Stomach (tissue), 9 donors: Measurements from ENCODE around the gene RD3L. TPM values are rescaled to one million over a fixed set of nuclear protein-coding genes. Genes with fewer than 3 reads are reported as not detected.

Experiments
- DNase-seq, 2 donors: peaks; one replicate each; pipeline versions ENCODE4 v3.0.0 to v3.0.0-alpha.2; 2013 to 2019
- H3K27ac ChIP-seq, 5 donors: fragments of 200-600 bp in 4 of 5; sonication (generic) in 4 of 5; one replicate each; pipeline ENCODE4 v1.5.1; 2013 to 2019; ENCODE audit warnings: mild to moderate bottlenecking in 1 of 5, moderate library complexity in 1 of 5
- H3K27me3 ChIP-seq, 3 donors: fragments of 200-600 bp; sonication (generic); one replicate each; pipeline ENCODE4 v1.5.1; 2017 to 2019; ENCODE audit warnings: mixed run types in 1 of 3
- H3K36me3 ChIP-seq, 4 donors: fragments of 200-600 bp; sonication (generic); 1 replicate in 3 of 4; 2 replicates in 1 of 4; pipeline ENCODE4 v1.5.1; 2016 to 2019
- H3K4me1 ChIP-seq, 4 donors: fragments of 200-600 bp; sonication (generic); one replicate each; pipeline ENCODE4 v1.5.1; 2016 to 2019
- H3K4me3 ChIP-seq, 4 donors: fragments of 200-600 bp; sonication (generic) in 3 of 4; one replicate each; pipeline ENCODE4 v1.5.1; 2016 to 2019; ENCODE audit warnings: mild to moderate bottlenecking in 1 of 4
- H3K9me3 ChIP-seq, 4 donors: fragments of 200-600 bp; sonication (generic); one replicate each; pipeline ENCODE4 v1.5.1; 2016 to 2019
- EP300 ChIP-seq: sonication (generic); formaldehyde crosslinking; IDR thresholded peaks from one replicate; pipeline ENCODE4 v1.6.1; 2017; ENCODE audit warnings: antibody characterized with exemption
- POLR2A ChIP-seq, 4 donors: fragments of 450-650 bp; IDR thresholded peaks; one replicate each; pipeline ENCODE4 v1.6.1; 2016; ENCODE audit warnings: antibody characterized with exemption in 4 of 4, control low read depth in 2 of 4, mild to moderate bottlenecking in 1 of 4, moderate library complexity in 1 of 4
- POLR2AphosphoS5 ChIP-seq, 3 donors: sonication (generic); formaldehyde crosslinking; IDR thresholded peaks; one replicate each; pipeline ENCODE4 v1.6.1; 2016; ENCODE audit warnings: antibody characterized with exemption in 3 of 3
- WGBS, 5 donors: extraction: QIAGEN DNeasy Blood & Tissue Kit in 3 of 5; methylation state at CpG; one replicate each; pipeline versions ENCODE4 v1.1.5 to v1.1.7; 2013 to 2018; 5-methylcytosine and 5-hydroxymethylcytosine counted together
- intact Hi-C: fragments of 100-400 bp; cut with DNase I; formaldehyde crosslinking; loops from one replicate; pipeline ENCODE4 v1.15.1; 2023; ENCODE audit warnings: low total_unique reads
- polyA plus RNA-seq, 3 donors: library from polyadenylated mRNA; stranded (reverse); fragments of 200-250 nt; gene quantifications; one replicate each; pipeline ENCODE4 v1.2.3, GENCODE V29; 2013
- total RNA-seq, 5 donors: library from RNA; depleted of rRNA; stranded (reverse); fragments of >200 nt; gene quantifications; one replicate each; pipeline versions ENCODE4 v1.1.0 to v1.2.3, GENCODE V29; 2014 to 2016
- TF ChIP-seq, protein P1 (sequence below), 7 experiments: fragments of 450-650 bp in 4 of 7; fragments of 200-600 bp in 3 of 7; sonication (generic) in 3 of 7; IDR thresholded peaks; one replicate each; pipeline ENCODE4 v1.5.1; 2016 to 2019; ENCODE audit warnings: antibody characterized with exemption in 7 of 7, control low read depth in 2 of 7, mild to moderate bottlenecking in 1 of 7
- donor health status: healthy with polysubstance abuse.
- donor health status: Bipolar disorder and iron deficiency.
- donor health status: healthy.

Gene RD3L
- total and polyA plus RNA-seq, 8 donors: not detected

DNA sequence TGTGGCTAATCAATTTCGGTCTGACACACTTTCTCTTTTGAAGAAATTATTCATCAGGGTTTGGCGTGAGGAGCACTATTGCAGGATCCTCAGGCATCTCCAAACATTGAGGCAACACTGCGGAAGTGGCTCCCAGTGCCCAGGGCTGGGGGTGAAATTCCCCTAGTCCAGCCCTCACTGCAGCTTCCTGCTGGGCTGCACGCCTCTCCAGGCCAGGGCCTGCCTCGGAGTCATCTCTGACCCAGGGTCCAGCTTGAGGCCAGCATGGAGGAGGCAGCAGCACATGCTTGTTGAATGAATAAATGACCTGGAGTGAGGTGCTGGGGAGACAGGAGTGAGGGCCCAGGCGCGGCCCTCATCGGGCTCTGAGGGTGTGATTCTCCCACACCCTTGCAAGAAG, 50.1 kb downstream of the RD3L start:
- intact Hi-C loops: no loop called here
- DNase-seq: no peak
- peaks cover 48 to 74% (median 65%) of the 10 kb centered on the region in 4 donors for H3K4me1 ChIP-seq
- no peak for TF ChIP-seq EP300
- TF ChIP-seq POLR2AphosphoS5 (IDR thresholded peaks at IDR 0.05): no peak
- TF ChIP-seq, protein P1, sequence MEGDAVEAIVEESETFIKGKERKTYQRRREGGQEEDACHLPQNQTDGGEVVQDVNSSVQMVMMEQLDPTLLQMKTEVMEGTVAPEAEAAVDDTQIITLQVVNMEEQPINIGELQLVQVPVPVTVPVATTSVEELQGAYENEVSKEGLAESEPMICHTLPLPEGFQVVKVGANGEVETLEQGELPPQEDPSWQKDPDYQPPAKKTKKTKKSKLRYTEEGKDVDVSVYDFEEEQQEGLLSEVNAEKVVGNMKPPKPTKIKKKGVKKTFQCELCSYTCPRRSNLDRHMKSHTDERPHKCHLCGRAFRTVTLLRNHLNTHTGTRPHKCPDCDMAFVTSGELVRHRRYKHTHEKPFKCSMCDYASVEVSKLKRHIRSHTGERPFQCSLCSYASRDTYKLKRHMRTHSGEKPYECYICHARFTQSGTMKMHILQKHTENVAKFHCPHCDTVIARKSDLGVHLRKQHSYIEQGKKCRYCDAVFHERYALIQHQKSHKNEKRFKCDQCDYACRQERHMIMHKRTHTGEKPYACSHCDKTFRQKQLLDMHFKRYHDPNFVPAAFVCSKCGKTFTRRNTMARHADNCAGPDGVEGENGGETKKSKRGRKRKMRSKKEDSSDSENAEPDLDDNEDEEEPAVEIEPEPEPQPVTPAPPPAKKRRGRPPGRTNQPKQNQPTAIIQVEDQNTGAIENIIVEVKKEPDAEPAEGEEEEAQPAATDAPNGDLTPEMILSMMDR (IDR thresholded peaks at IDR 0.05): no peak
- TF ChIP-seq POLR2A (IDR thresholded peaks at IDR 0.05): no peak
- H3K36me3 ChIP-seq: no peaks in the 10 kb centered on the region
- H3K4me3 ChIP-seq: no peak overlapping the region
- no peaks in the 10 kb centered on the region for H3K27me3 ChIP-seq
- H3K9me3 ChIP-seq: no peaks in the 10 kb centered on the region
- H3K27ac ChIP-seq: peak overlapping the region in 1 of 5 donors; percentile 80
- WGBS, 5 donors: 85 to 94% (median 89%) methylated on average over 8 of the region's 8 CpGs

DNA sequence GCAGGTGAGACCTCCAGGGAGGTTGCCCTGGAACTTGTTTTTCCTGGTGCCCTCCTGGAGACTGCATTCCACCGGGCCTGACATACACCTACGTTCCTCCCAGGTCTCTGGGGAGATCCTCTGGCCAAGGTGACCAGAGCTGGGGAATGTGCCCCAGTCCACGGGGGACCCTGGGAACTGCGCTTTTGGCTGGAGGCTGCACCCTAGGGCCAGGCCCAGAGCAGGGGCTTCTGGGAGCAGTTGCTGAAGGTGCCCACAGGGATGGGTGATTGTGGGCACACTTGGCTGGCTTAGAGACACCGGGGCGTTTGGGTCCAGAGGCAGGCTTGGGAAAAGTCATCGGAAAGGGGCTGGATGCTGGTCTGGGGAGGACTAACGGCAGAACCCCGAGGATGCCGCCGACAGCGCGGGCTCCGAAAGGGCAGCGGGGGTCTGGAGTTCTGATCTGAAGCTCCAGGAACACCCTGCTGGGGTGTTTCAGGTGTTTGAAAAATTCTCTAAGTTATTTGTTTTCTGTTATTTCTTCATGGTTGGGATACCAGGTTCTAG, 50.6 kb downstream of the RD3L start:
- no peak overlapping the region for H3K4me3 ChIP-seq
- no peak for DNase-seq
- 79 to 94% (median 82%) methylated on average over 14 to 15 of the region's 15 CpGs for WGBS, 5 donors
- H3K27me3 ChIP-seq: no peaks in the 10 kb centered on the region
- intact Hi-C loops: no loop called here
- TF ChIP-seq POLR2AphosphoS5 (IDR thresholded peaks at IDR 0.05): no peak
- no peak for TF ChIP-seq EP300
- TF ChIP-seq POLR2A (IDR thresholded peaks at IDR 0.05): no peak
- TF ChIP-seq, protein P1 (IDR thresholded peaks at IDR 0.05): no peak
- H3K36me3 ChIP-seq: no peaks in the 10 kb centered on the region
- peaks cover 43 to 71% (median 65%) of the 10 kb centered on the region in 4 donors for H3K4me1 ChIP-seq
- H3K27ac ChIP-seq: peak overlapping the region; percentile 76 to 87 (median 81)
- no peaks in the 10 kb centered on the region for H3K9me3 ChIP-seq

DNA sequence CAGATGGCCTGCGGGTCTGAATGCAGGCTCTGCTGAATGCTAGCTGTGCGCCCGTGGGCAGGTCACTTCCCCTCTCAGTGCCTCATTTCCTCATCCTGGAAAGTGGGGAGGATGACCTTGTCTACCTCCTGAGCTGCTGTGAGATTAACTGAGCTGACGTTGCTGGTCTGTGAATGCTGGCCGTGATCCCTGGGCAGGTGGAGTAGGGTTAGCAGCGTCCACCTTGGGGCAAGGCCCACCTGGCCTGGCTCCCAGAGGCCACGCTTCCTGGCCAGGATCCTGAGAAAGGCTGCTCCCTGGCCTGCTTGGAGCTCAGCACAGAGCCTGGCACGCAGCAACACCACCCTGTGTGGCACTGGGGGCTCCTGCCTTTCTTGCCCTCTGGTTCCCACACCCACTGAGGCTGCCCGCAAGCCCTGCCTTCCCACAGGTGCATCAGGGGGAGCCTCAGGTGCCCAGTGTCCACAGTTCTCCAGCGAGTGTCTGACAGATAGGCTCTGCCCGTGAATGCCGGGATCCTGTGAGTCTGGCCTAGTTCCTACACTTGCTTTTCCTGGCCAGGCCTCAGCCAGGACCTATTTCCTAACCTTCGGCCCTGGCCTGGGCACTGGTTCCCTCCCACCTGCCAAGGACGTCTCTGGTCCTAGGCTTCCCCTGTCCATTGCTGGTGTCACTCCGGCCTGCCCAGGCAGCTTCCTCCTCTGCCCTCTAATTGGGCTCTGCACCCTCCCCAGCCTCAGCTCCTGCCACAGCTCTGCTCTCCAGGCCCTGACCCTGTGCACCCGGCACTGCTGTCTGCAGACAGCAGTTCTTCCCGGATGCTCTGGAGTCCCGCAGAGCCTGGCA, 51.3 kb downstream of the RD3L start:
- Histone ChIP-seq H3K4me3 (no peak overlapping the region), H3K9me3 (no peaks in the 10 kb centered on the region), H3K4me1 (peaks cover 41 to 69% (median 61%) of the 10 kb centered on the region in 4 donors), H3K27me3 (no peaks in the 10 kb centered on the region), H3K27ac (peak overlapping the region; percentile 76 to 87 (median 81)), H3K36me3 (no peaks in the 10 kb centered on the region)
- WGBS, 5 donors: 26 to 68% (median 32%) methylated on average over 9 to 18 of the region's 18 CpGs
- TF ChIP-seq POLR2AphosphoS5 (IDR thresholded peaks at IDR 0.05) (no peak), POLR2A (IDR thresholded peaks at IDR 0.05) (no peak), EP300 (no peak)
- TF ChIP-seq, protein P1 (IDR thresholded peaks at IDR 0.05): no peak
- DNase-seq: peak in 1 of 2 donors; percentile 83
- intact Hi-C loops: no loop called here

Other genes starting within 250 kb of the RD3L start
- gene XRCC3, start 227.1 kb downstream of the RD3L start, total RNA-seq: 10 to 100 TPM in 2 of 5 donors, 1 to 10 TPM in 3; 2.6 to 70.1 (median 7.0) TPM
- gene XRCC3, start 227.1 kb downstream of the RD3L start, polyA plus RNA-seq: 1 to 10 TPM; 3.5 to 6.2 (median 3.8) TPM
- 100 to 1,000 TPM in 2 of 5 donors, 10 to 100 TPM in 3; 28.0 to 150 (median 64.8) TPM for gene ZFYVE21, start 226.7 kb downstream of the RD3L start, total RNA-seq
- gene ZFYVE21, start 226.7 kb downstream of the RD3L start, polyA plus RNA-seq: 10 to 100 TPM; 51.9 to 95.5 (median 81.0) TPM
- gene PPP1R13B, start 95.0 kb downstream of the RD3L start, total RNA-seq: 10 to 100 TPM; 16.7 to 84.0 (median 28.1) TPM
- 10 to 100 TPM; 10.8 to 15.5 (median 12.7) TPM for gene PPP1R13B, start 95.0 kb downstream of the RD3L start, polyA plus RNA-seq
- gene TDRD9, start 14.1 kb downstream of the RD3L start, total RNA-seq: 1 to 10 TPM in 3 of 5 donors, not detected in 2; 1.3 to 8.8 (median 2.6) TPM
- gene TDRD9, start 14.1 kb downstream of the RD3L start, polyA plus RNA-seq: 1 to 10 TPM in 2 of 3 donors, under 1 TPM in 1; 0.85 to 3.7 (median 2.2) TPM
- 10 to 100 TPM in 1 of 5 donors, 1 to 10 TPM in 2, under 1 TPM in 1, not detected in 1; 0.58 to 10.7 (median 5.3) TPM for gene ASPG, start 143.2 kb upstream of the RD3L start, total RNA-seq
- 1 to 10 TPM in 2 of 3 donors, under 1 TPM in 1; 0.12 to 5.5 (median 4.4) TPM for gene ASPG, start 143.2 kb upstream of the RD3L start, polyA plus RNA-seq
- gene KIF26A, start 196.1 kb upstream of the RD3L start, total RNA-seq: 10 to 100 TPM in 1 of 5 donors, 1 to 10 TPM in 3, under 1 TPM in 1; 0.89 to 21.7 (median 2.8) TPM
- 1 to 10 TPM in 2 of 3 donors, under 1 TPM in 1; 0.65 to 1.8 (median 1.2) TPM for gene KIF26A, start 196.1 kb upstream of the RD3L start, polyA plus RNA-seq